Measurements from ENCODE around the gene ZFP92.

GRCh38 chrX:153434801-153435200, 23.5 kb downstream of the ZFP92 start:
- TF ChIP-seq POLR2A (IDR thresholded peaks at IDR 0.05) (no peak), CTCF (IDR thresholded peaks at IDR 0.05) (no peak)

Measured in gastroesophageal sphincter (tissue), 3 donors.